Heart right ventricle (tissue), 16 donors: ENCODE results near the gene KLK13. TPM values are rescaled to one million over a fixed set of nuclear protein-coding genes. Genes with fewer than 3 reads are reported as not detected.
A peak's percentile ranks its signal among the peaks of the same experiment; 100 is the strongest.

Source experiments
- ATAC-seq, 8 donors: fragments of 200-7000 bp; cut with Tn5 transposase; one replicate each; pipeline ENCODE4 v1.9.1; 2020; ENCODE audit warnings: mild to moderate bottlenecking in 8 of 8, moderate library complexity in 8 of 8, moderate number of reproducible peaks in 1 of 8
- DNase-seq, 2 donors: peaks; one replicate each; pipeline ENCODE4 v3.0.0-alpha.2; 2020
- H3K27ac ChIP-seq, 10 donors: fragments of 200-600 bp; sonication (generic) in 2 of 10; one replicate each; pipeline versions ENCODE4 v1.5.0 to v1.8.0; 2020 to 2022; ENCODE audit warnings: mild to moderate bottlenecking in 3 of 10
- H3K27me3 ChIP-seq, 7 donors: fragments of 200-600 bp; one replicate each; pipeline ENCODE4 v1.8.0; 2021 to 2022; ENCODE audit warnings: mild to moderate bottlenecking in 2 of 7
- H3K36me3 ChIP-seq, 9 donors: fragments of 200-600 bp; sonication (generic) in 1 of 9; one replicate each; pipeline versions ENCODE4 v1.5.0 to v1.8.0; 2020 to 2022; ENCODE audit warnings: mild to moderate bottlenecking in 2 of 9
- H3K4me1 ChIP-seq, 9 donors: fragments of 200-600 bp; sonication (generic) in 1 of 9; one replicate each; pipeline versions ENCODE4 v1.5.0 to v1.8.0; 2020 to 2022; ENCODE audit warnings: mild to moderate bottlenecking in 4 of 9
- H3K4me3 ChIP-seq, 10 donors: fragments of 200-600 bp; sonication (generic) in 2 of 10; one replicate each; pipeline versions ENCODE4 v1.5.0 to v1.8.0; 2020 to 2022; ENCODE audit warnings: mild to moderate bottlenecking in 7 of 10, moderate library complexity in 2 of 10
- H3K9me3 ChIP-seq, 11 donors: fragments of 200-600 bp in 10 of 11; sonication (generic) in 2 of 11; one replicate each; pipeline versions ENCODE4 v1.5.0 to v1.8.0; 2013 to 2022; ENCODE audit warnings: mild to moderate bottlenecking in 2 of 11, control low read depth in 1 of 11, moderate library complexity in 1 of 11
- WGBS, 2 donors: extraction: QIAGEN DNeasy Blood & Tissue Kit; methylation state at CpG; one replicate each; pipeline ENCODE4 v1.1.7; 2013; ENCODE audit warnings: inconsistent platforms in 1 of 2; 5-methylcytosine and 5-hydroxymethylcytosine counted together
- intact Hi-C, 10 donors: fragments of 100-400 bp; cut with DNase I; formaldehyde crosslinking; loops; one replicate each; pipeline versions ENCODE4 v1.11.1 to v1.14.2; 2022
- polyA plus RNA-seq, 2 donors: library from polyadenylated mRNA; stranded (reverse); fragments of 200-250 nt; gene quantifications; one replicate each; pipeline ENCODE4 v1.2.3, GENCODE V29; 2013
- total RNA-seq, 10 donors: library from RNA; stranded (reverse); fragmentation: NEBNext Ultra II Directional in 3 of 10; extraction: Animal tissue kit (Norgen Biotek cat#: 25700) in 3 of 10; gene quantifications; one replicate each; pipeline versions ENCODE4 v1.2.1 to v1.2.4, GENCODE V29; 2021 to 2023
- TF ChIP-seq, protein P1 (sequence below), 9 donors: fragments of 200-600 bp; sonication (generic) in 2 of 9; IDR thresholded peaks; one replicate each; pipeline versions ENCODE4 v1.5.0 to v1.8.0; 2021 to 2022; ENCODE audit warnings: antibody characterized with exemption in 9 of 9, mild to moderate bottlenecking in 5 of 9, moderate library complexity in 1 of 9
- donor health status: Arrhythmogenic right ventricular cardiomyopathy.
- donor health status: ischemic (EF 13 %, LVEDD 7.1; RV severe dilation, severe dysfunction).
- donor health status: healthy with polysubstance abuse.
- donor health status: DM: no; HTN: yes; CAD: no.
- donor health status: DM: no; HTN: no; CAD: no.
- donor health status: ischemic (EF 25% LVEDD 6.9; RV normal size, moderate dysfunction).
- donor health status: ischemic (EF 25% LVEDD 5.7; RV mildly dilated, moderate dysfunction).
- donor health status: healthy.
- donor health status: DM: yes; HTN: yes; CAD: no.
- donor health status: Ischemic cardiomyopathy.
- donor health status: ischemic (EF 35%, LVEDD 5.7; RV mildly dilated, moderate dysfunction).
- donor health status: nonischemic (EF 11% LVEDD 7.7; RV severe dilation, severe dysfunction).
- donor health status: DM: yes; HTN: yes; CAD: no.
- donor health status: PGD.
- donor health status: ischemic (EF 29% LVEDD 5.4; RV normal size, mild dysfunction).
- donor health status: nonischemic (EF 23%, LVEDD 6.1; RV moderate dilation, normal function).

KLK13 gene
- total and polyA plus RNA-seq, 12 donors, result 0.32 to 1.3 TPM; not detected in 10

GRCh38 chr19:51030631-51031030 is 34.3 kb downstream of the KLK13 start:
- DNase-seq (no peak), ATAC-seq (no peak)
- H3K27ac ChIP-seq, result no peak overlapping the region
- peaks cover 0 to 16% (median 0%) of the 10 kb centered on the region in 9 donors for H3K4me1 ChIP-seq
- WGBS, 2 donors, result 81 to 83% methylated on average over 13 of the region's 13 CpGs
- no peaks in the 10 kb centered on the region for H3K9me3 ChIP-seq
- H3K36me3 ChIP-seq, result no peaks in the 10 kb centered on the region
- H3K4me3 ChIP-seq, result no peak overlapping the region
- TF ChIP-seq, protein P1, sequence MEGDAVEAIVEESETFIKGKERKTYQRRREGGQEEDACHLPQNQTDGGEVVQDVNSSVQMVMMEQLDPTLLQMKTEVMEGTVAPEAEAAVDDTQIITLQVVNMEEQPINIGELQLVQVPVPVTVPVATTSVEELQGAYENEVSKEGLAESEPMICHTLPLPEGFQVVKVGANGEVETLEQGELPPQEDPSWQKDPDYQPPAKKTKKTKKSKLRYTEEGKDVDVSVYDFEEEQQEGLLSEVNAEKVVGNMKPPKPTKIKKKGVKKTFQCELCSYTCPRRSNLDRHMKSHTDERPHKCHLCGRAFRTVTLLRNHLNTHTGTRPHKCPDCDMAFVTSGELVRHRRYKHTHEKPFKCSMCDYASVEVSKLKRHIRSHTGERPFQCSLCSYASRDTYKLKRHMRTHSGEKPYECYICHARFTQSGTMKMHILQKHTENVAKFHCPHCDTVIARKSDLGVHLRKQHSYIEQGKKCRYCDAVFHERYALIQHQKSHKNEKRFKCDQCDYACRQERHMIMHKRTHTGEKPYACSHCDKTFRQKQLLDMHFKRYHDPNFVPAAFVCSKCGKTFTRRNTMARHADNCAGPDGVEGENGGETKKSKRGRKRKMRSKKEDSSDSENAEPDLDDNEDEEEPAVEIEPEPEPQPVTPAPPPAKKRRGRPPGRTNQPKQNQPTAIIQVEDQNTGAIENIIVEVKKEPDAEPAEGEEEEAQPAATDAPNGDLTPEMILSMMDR (IDR thresholded peaks at IDR 0.05), result no peak
- H3K27me3 ChIP-seq, result peaks cover 0 to 75% (median 26%) of the 10 kb centered on the region in 7 donors
- intact Hi-C loops, result no loop called here

GRCh38 chr19:51029718-51030117 is 35.2 kb downstream of the KLK13 start:
- H3K27ac ChIP-seq, result no peak overlapping the region
- TF ChIP-seq, protein P1 (IDR thresholded peaks at IDR 0.05), result no peak
- H3K4me3 ChIP-seq, result no peak overlapping the region
- DNase-seq (no peak), ATAC-seq (no peak)
- peaks cover 0 to 16% (median 0%) of the 10 kb centered on the region in 9 donors for H3K4me1 ChIP-seq
- H3K36me3 ChIP-seq, result no peaks in the 10 kb centered on the region
- no peaks in the 10 kb centered on the region for H3K9me3 ChIP-seq
- peaks cover 0 to 79% (median 32%) of the 10 kb centered on the region in 7 donors for H3K27me3 ChIP-seq
- intact Hi-C loops, result loop anchor here in 3 of 10 donors (5.0 to 10.0 kb wide), 4 partner anchors 53 to 145 kb away; partner anchors contain the start of gene KLK14 (in 1 of the 3)
- WGBS, 2 donors, result 70 to 78% methylated on average over 2 of the region's 2 CpGs

DNA sequence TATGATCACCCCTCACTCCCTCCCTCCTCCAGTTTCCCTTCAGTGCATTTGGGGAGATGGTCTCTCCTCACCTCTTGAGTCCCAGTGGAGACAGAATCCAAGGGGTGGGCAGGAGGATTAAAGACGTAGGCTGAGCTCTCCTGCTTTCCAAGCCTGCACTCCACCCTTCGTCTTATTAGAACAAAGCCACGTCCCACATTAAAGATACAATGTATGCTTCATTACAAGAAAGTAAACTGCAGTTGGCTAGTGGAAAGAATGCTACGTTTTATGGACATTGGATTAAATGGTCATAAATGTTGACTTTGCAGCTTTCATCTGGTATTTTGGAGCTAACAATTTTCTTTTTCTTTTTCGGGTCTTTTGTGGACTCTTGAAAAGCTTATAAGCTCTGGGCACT is 37.0 kb downstream of the KLK13 start:
- no peak overlapping the region for H3K4me3 ChIP-seq
- TF ChIP-seq, protein P1 (IDR thresholded peaks at IDR 0.05), result no peak
- intact Hi-C loops, result loop anchor here in 3 of 10 donors (5.0 to 10.0 kb wide), 4 partner anchors 54 to 147 kb away; partner anchors contain the start of gene KLK14 (in 1 of the 3)
- no peak for ATAC-seq
- WGBS, 2 donors, result 63 to 73% methylated on average over 5 of the region's 5 CpGs
- peaks cover 0 to 80% (median 43%) of the 10 kb centered on the region in 7 donors for H3K27me3 ChIP-seq
- no peaks in the 10 kb centered on the region for H3K9me3 ChIP-seq
- H3K36me3 ChIP-seq, result no peaks in the 10 kb centered on the region
- DNase-seq, result no peak
- H3K27ac ChIP-seq, result no peak overlapping the region
- H3K4me1 ChIP-seq, result peaks cover 0 to 16% (median 0%) of the 10 kb centered on the region in 9 donors

DNA sequence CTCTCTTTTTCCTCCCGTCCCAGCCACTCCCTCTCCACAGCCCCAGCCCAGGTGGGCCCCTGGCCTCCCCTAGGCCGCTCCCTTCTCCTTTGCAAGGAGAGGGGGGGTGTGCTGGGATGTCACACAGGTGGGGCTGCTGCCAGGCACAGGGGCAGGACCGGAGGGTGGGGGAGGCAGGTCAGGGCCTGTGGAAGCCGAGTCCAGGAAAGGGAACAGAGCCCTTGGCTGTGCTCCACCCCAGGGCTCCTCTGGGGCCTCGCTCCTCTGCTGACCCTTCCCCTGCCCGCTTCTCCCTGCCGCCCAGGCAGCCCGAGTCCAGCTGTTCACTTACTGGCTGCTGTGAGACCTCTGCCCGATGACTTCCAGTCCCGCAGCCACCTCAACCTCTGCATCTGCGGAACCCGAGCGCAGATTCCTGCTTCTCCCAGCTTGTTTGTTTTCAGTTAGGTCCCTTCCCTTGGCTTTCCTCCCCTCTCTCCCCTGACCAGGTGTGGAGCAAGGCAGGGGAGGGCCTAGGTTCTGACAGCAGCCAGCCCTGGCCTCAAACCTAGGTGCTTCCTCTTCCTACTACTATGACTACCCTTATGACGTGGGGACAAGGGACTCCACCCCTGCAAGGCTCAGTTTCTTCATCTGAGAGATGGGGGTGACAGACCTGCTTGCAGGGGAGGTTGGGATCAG is 37.6 kb downstream of the KLK13 start:
- H3K27ac ChIP-seq, result no peak overlapping the region
- H3K4me3 ChIP-seq, result peak overlapping the region in 2 of 10 donors; percentile 38 to 41
- peaks cover 0 to 86% (median 43%) of the 10 kb centered on the region in 7 donors for H3K27me3 ChIP-seq
- no peaks in the 10 kb centered on the region for H3K9me3 ChIP-seq
- no peaks in the 10 kb centered on the region for H3K36me3 ChIP-seq
- intact Hi-C loops, result loop anchor here in 3 of 10 donors (5.0 to 10.0 kb wide), 4 partner anchors 55 to 148 kb away; partner anchors contain the start of gene KLK14 (in 1 of the 3)
- WGBS, 2 donors, result 41 to 42% methylated on average over 14 of the region's 14 CpGs
- TF ChIP-seq, protein P1 (IDR thresholded peaks at IDR 0.05), result no peak
- ATAC-seq (no peak), DNase-seq (no peak)
- peaks cover 0 to 16% (median 0%) of the 10 kb centered on the region in 9 donors for H3K4me1 ChIP-seq
